HL-60 (cell line): ENCODE data around the gene C13orf42.

ENCODE experiments used
- CTCF ChIP-seq: IDR thresholded peaks from one replicate; pipeline ENCODE4 v1.5.1; 2011; ENCODE audit warnings: low read length, control low read depth, inconsistent platforms; ENCODE audit not compliant: insufficient read depth
- GABPA ChIP-seq: IDR thresholded peaks from 2 replicates; pipeline ENCODE4 v1.6.1; 2012; ENCODE audit warnings: low read depth
- POLR2AphosphoS5 ChIP-seq: IDR thresholded peaks from 2 replicates; pipeline ENCODE4 v1.6.1; 2012; ENCODE audit warnings: low read depth
- TF ChIP-seq, protein P1 (sequence below): IDR thresholded peaks from 2 replicates; pipeline ENCODE4 v1.6.1; 2012; ENCODE audit warnings: low read depth; ENCODE audit not compliant: insufficient replicate concordance

DNA sequence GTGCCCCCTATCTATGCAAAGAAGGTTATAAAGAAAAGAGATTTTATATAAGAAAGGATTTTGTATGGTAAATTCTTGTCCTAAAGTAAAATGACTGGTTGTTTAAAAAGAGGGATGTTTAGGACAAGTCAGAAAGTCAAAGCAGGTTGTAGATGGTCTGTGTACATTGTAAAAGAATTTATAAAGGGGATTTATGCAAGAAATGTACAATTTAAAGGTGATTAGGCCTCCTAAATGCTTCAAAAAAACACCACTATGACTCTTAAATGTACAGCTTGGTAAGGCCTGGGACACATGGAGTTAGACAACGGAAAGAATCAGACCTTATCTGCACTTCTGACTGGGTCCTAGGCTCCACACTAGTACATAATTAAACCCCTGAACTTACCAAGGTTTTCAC lies 19.3 kb upstream of the C13orf42 start:
- TF ChIP-seq POLR2AphosphoS5: no peak
- TF ChIP-seq CTCF: no peak
- TF ChIP-seq, protein P1, sequence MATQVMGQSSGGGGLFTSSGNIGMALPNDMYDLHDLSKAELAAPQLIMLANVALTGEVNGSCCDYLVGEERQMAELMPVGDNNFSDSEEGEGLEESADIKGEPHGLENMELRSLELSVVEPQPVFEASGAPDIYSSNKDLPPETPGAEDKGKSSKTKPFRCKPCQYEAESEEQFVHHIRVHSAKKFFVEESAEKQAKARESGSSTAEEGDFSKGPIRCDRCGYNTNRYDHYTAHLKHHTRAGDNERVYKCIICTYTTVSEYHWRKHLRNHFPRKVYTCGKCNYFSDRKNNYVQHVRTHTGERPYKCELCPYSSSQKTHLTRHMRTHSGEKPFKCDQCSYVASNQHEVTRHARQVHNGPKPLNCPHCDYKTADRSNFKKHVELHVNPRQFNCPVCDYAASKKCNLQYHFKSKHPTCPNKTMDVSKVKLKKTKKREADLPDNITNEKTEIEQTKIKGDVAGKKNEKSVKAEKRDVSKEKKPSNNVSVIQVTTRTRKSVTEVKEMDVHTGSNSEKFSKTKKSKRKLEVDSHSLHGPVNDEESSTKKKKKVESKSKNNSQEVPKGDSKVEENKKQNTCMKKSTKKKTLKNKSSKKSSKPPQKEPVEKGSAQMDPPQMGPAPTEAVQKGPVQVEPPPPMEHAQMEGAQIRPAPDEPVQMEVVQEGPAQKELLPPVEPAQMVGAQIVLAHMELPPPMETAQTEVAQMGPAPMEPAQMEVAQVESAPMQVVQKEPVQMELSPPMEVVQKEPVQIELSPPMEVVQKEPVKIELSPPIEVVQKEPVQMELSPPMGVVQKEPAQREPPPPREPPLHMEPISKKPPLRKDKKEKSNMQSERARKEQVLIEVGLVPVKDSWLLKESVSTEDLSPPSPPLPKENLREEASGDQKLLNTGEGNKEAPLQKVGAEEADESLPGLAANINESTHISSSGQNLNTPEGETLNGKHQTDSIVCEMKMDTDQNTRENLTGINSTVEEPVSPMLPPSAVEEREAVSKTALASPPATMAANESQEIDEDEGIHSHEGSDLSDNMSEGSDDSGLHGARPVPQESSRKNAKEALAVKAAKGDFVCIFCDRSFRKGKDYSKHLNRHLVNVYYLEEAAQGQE: no peak
- no peak for TF ChIP-seq GABPA
